Activated naive CD4-positive, alpha-beta T cell treated with anti-CD3 and anti-CD28 coated beads for 36 hours (primary cell): ENCODE measurements around the gene SEC11C. TPM values are rescaled to one million over a fixed set of nuclear protein-coding genes. Genes with fewer than 3 reads are reported as not detected.

Experiments used
- CTCF ChIA-PET: fragments of 350-600 bp; sonication (Branson Sonifier 250); formaldehyde crosslinking; loops from one replicate; lab custom pipeline; 2021; ENCODE audit warnings: antibody characterized with exemption; lab: Charles Lee
- DNase-seq: peaks from one replicate; pipeline ENCODE4 v3.0.0-alpha.2; 2020
- H3K27ac Mint-ChIP-seq: one replicate; pipeline ENCODE4 v1.8.0; 2021; ENCODE audit warnings: mild to moderate bottlenecking, mixed read lengths
- H3K27me3 Mint-ChIP-seq: one replicate; pipeline ENCODE4 v1.8.0; 2021; ENCODE audit warnings: low read depth, mixed read lengths
- H3K36me3 Mint-ChIP-seq: one replicate; pipeline ENCODE4 v1.8.0; 2021; ENCODE audit warnings: low read depth, mixed read lengths
- H3K4me1 Mint-ChIP-seq: one replicate; pipeline ENCODE4 v1.8.0; 2021; ENCODE audit warnings: low read depth, mixed read lengths
- H3K4me3 Mint-ChIP-seq: one replicate; pipeline ENCODE4 v1.8.0; 2021; ENCODE audit warnings: mild to moderate bottlenecking, moderate library complexity, mixed read lengths
- H3K9me3 Mint-ChIP-seq: one replicate; pipeline ENCODE4 v1.8.0; 2021; ENCODE audit warnings: mixed read lengths
- intact Hi-C: fragments of 100-400 bp; cut with micrococcal nuclease; formaldehyde crosslinking; loops from one replicate; pipeline ENCODE4 v1.15.1; 2023
- total RNA-seq, 2 experiments: library from RNA; stranded (reverse); gene quantifications; one replicate each; pipeline ENCODE4 v1.2.3, GENCODE V29; 2021

Gene SEC11C
- total RNA-seq, 2 experiments from 2014 or later, result 45.0 to 46.7 TPM

DNA sequence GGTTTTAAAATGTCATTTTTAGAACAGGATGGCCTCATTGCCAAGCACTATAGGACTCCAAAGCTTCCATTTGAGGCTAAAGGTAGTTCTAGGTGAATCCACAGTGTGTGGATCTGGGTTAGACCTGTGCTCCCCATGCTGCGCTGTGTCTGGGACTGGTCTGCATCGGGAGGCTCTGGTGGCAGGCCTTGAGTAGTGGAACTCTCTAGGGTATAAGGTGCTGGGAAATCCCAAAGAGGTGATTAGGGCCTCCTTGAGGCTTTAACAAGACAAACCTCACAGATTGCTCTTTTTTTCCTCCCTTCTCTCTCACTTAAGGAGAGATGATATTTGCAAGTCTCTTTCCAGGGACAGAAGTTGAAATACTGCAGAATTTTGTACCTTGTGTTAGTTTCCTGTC lies 9.3 kb downstream of the SEC11C start:
- DNase-seq, result no peak
- H3K4me1 Mint-ChIP-seq, result peaks cover 37% of the 10 kb centered on the region
- H3K27ac Mint-ChIP-seq, result no peak overlapping the region
- H3K9me3 Mint-ChIP-seq, result no peaks in the 10 kb centered on the region
- H3K4me3 Mint-ChIP-seq, result no peak overlapping the region
- intact Hi-C loops, result no loop called here
- CTCF ChIA-PET, result interaction anchor here (0.6 kb wide), 1 partner anchor 74 kb away, joined by 3 read pairs; no protein-coding TSS in a partner anchor
- no peaks in the 10 kb centered on the region for H3K27me3 Mint-ChIP-seq
- H3K36me3 Mint-ChIP-seq, result peaks cover 13% of the 10 kb centered on the region

DNA sequence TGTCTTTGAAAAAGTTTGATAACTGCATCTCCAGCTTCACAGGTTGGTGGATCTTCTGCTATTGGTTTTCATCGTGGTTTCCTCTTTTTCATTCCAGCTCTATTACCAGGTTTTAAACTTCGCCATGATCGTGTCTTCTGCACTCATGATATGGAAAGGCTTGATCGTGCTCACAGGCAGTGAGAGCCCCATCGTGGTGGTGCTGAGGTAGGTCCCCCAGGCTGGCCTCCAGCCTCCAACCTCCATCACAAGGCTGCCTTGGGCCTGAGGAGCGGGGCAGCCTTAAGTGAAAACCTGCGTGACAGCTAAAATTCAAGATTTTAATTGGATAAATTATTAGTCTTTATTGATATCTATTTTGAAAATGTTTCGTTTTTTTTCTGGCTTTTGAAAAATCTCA lies 9.7 kb downstream of the SEC11C start:
- no peak overlapping the region for H3K4me3 Mint-ChIP-seq
- no peak for DNase-seq
- peaks cover 33% of the 10 kb centered on the region for H3K4me1 Mint-ChIP-seq
- H3K9me3 Mint-ChIP-seq, result no peaks in the 10 kb centered on the region
- no peaks in the 10 kb centered on the region for H3K27me3 Mint-ChIP-seq
- intact Hi-C loops, result no loop called here
- CTCF ChIA-PET, result interaction anchor here (0.6 to 0.8 kb wide), 2 partner anchors 64 to 74 kb away, joined by 3 read pairs; no protein-coding TSS in a partner anchor
- H3K36me3 Mint-ChIP-seq, result peaks cover 13% of the 10 kb centered on the region
- no peak overlapping the region for H3K27ac Mint-ChIP-seq

DNA sequence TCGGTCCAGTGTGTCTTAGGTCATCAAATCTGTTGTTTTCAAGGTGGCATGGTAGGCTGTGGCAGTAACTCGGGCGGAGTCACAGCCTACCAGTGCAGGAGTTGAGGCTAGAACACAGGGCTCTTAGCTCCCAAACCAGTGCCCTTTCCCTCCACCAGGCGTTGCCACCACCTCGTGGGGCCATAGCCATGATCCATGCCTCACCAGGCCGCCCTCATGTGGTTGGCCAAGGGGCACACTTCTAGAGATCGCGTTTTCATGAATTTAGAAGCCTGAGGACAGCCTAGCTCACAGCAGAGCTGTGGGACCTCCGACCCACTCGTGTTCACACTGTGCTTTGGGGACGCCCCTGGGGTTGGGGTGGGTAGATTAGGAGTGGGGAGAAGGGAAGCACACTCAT lies 10.6 kb downstream of the SEC11C start:
- no peak overlapping the region for H3K4me3 Mint-ChIP-seq
- intact Hi-C loops, result no loop called here
- H3K4me1 Mint-ChIP-seq, result peaks cover 29% of the 10 kb centered on the region
- peaks cover 17% of the 10 kb centered on the region for H3K36me3 Mint-ChIP-seq
- CTCF ChIA-PET, result interaction anchor here (0.8 kb wide), 1 partner anchor 64 kb away, joined by 3 read pairs; no protein-coding TSS in a partner anchor
- DNase-seq, result no peak
- H3K27ac Mint-ChIP-seq, result no peak overlapping the region
- no peaks in the 10 kb centered on the region for H3K27me3 Mint-ChIP-seq
- no peaks in the 10 kb centered on the region for H3K9me3 Mint-ChIP-seq

DNA sequence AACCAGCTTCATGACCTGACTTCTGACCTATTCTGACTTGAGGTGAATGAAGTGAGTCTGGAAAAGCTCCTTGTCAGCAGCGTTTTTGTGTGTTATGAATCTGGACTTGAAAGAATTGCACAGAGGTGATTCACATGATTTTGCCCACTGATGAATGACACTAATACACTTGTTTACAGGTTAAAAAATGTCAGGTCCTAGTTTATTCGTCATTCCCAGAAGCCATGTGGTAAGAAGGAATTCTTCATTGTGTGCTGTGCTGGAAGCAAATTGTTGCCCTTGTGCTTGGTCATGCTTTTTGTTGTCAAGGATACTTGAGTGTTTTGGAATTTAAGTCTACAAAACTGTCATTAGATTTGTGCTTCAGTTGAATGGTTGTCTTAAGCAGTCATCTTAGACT lies 15.5 kb downstream of the SEC11C start:
- intact Hi-C loops, result no loop called here
- DNase-seq, result no peak
- CTCF ChIA-PET, result no interaction called here
- H3K9me3 Mint-ChIP-seq, result no peaks in the 10 kb centered on the region
- no peaks in the 10 kb centered on the region for H3K27me3 Mint-ChIP-seq
- H3K36me3 Mint-ChIP-seq, result peaks cover 27% of the 10 kb centered on the region
- no peak overlapping the region for H3K4me3 Mint-ChIP-seq
- no peak overlapping the region for H3K27ac Mint-ChIP-seq
- H3K4me1 Mint-ChIP-seq, result peaks cover 1% of the 10 kb centered on the region

DNA sequence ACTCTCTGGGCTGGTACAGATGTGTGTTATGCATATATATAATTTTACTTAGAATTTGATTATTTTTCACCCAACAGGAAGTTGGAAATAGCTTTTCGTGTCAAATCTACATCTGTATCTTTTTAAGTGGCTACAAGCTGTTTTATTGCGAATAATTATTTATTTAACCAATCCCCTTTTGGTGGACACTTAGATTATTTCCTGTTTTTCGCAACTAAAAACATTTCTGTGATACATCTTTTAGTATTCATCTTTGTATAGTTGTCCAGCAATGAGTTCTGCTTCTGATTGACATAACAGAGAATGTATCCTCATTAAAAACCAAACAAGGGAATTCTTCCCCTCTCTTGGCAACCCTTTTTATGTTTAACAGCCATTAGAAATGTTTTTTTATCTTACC lies 16.6 kb downstream of the SEC11C start:
- H3K36me3 Mint-ChIP-seq, result peaks cover 27% of the 10 kb centered on the region
- intact Hi-C loops, result no loop called here

GRCh38 chr18:59159265-59159664 lies 19.6 kb downstream of the SEC11C start:
- Mint-ChIP-seq H3K36me3 (peaks cover 17% of the 10 kb centered on the region), H3K4me1 (no peaks in the 10 kb centered on the region), H3K27me3 (no peaks in the 10 kb centered on the region), H3K4me3 (no peak overlapping the region), H3K27ac (no peak overlapping the region), H3K9me3 (no peaks in the 10 kb centered on the region)
- CTCF ChIA-PET, result no interaction called here
- no peak for DNase-seq
- intact Hi-C loops, result no loop called here

More for the DNA sequence above, 16.6 kb downstream of the SEC11C start:
- no peak for DNase-seq
- H3K27me3 Mint-ChIP-seq, result no peaks in the 10 kb centered on the region
- H3K4me3 Mint-ChIP-seq, result no peak overlapping the region
- CTCF ChIA-PET, result interaction anchor here (0.6 kb wide), 1 partner anchor 627 kb away, joined by 3 read pairs; no protein-coding TSS in a partner anchor
- no peaks in the 10 kb centered on the region for H3K4me1 Mint-ChIP-seq
- H3K9me3 Mint-ChIP-seq, result no peaks in the 10 kb centered on the region
- no peak overlapping the region for H3K27ac Mint-ChIP-seq

DNA sequence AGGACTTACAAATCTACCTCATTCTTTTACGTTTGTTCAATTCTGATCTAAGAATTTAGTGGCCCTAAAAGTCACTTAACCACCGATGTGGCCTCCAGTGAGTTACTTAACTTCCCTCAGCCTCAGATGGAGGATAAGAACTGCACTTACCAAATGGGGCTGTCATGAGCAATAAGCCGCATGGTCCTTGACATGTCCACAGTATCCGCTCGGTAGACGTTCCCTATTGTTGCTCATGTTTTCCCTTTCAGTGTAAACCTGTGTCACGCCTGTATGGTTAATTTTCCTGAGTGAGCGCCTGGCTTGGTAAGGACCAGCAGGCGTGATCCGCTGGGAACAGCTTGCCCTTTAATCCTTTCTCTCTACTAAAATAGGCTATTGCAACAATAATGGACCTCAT lies 20.3 kb downstream of the SEC11C start:
- DNase-seq, result no peak
- Mint-ChIP-seq H3K9me3 (no peaks in the 10 kb centered on the region), H3K27me3 (no peaks in the 10 kb centered on the region), H3K27ac (no peak overlapping the region), H3K36me3 (peaks cover 15% of the 10 kb centered on the region), H3K4me1 (no peaks in the 10 kb centered on the region), H3K4me3 (no peak overlapping the region)
- intact Hi-C loops, result no loop called here
- CTCF ChIA-PET, result no interaction called here

GRCh38 chr18:59172664-59173249 lies 33.1 kb downstream of the SEC11C start:
- H3K27me3 Mint-ChIP-seq, result peaks cover 14% of the 10 kb centered on the region
- H3K27ac Mint-ChIP-seq, result no peak overlapping the region
- DNase-seq, result no peak
- peaks cover 21% of the 10 kb centered on the region for H3K9me3 Mint-ChIP-seq
- CTCF ChIA-PET, result interaction anchor here (0.6 kb wide), 1 partner anchor 12 kb away, joined by 3 read pairs; no protein-coding TSS in a partner anchor
- no peaks in the 10 kb centered on the region for H3K4me1 Mint-ChIP-seq
- peaks cover 1% of the 10 kb centered on the region for H3K36me3 Mint-ChIP-seq
- intact Hi-C loops, result no loop called here
- H3K4me3 Mint-ChIP-seq, result no peak overlapping the region

DNA sequence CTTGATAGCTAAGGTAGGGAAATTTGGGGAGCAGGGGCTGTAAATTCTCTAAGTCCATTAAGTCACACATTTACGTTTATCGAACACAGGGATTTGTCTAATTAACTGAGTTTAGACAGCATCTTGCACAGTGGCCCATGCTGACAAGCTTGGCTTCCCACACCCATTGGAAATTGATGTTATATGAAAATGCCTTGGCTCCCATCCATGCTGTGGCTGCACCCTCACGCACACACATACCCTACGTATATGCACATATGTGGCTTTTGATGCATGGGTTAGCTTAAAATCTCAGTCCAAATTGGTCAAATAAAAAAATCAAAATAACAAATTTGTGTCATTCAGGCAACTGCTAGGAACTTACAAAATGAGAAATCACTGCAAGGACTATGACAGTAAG lies 37.8 kb downstream of the SEC11C start:
- no peak overlapping the region for H3K4me3 Mint-ChIP-seq
- H3K9me3 Mint-ChIP-seq, result peaks cover 12% of the 10 kb centered on the region
- H3K4me1 Mint-ChIP-seq, result no peaks in the 10 kb centered on the region
- no peak overlapping the region for H3K27ac Mint-ChIP-seq
- H3K36me3 Mint-ChIP-seq, result no peaks in the 10 kb centered on the region
- CTCF ChIA-PET, result interaction anchor here (1.2 kb wide), 1 partner anchor 131 kb away, joined by 5 read pairs; no protein-coding TSS in a partner anchor
- DNase-seq, result no peak
- peaks cover 12% of the 10 kb centered on the region for H3K27me3 Mint-ChIP-seq
- intact Hi-C loops, result no loop called here

GRCh38 chr18:59180150-59180845 lies 40.6 kb downstream of the SEC11C start:
- intact Hi-C loops, result no loop called here
- Mint-ChIP-seq H3K4me1 (no peaks in the 10 kb centered on the region), H3K36me3 (no peaks in the 10 kb centered on the region), H3K27ac (no peak overlapping the region), H3K9me3 (no peaks in the 10 kb centered on the region), H3K27me3 (peaks cover 12% of the 10 kb centered on the region), H3K4me3 (no peak overlapping the region)
- CTCF ChIA-PET, result no interaction called here
- no peak for DNase-seq

GRCh38 chr18:59182673-59183072 lies 43.0 kb downstream of the SEC11C start:
- Mint-ChIP-seq H3K36me3 (no peaks in the 10 kb centered on the region), H3K4me1 (no peaks in the 10 kb centered on the region), H3K4me3 (no peak overlapping the region), H3K9me3 (no peaks in the 10 kb centered on the region), H3K27me3 (peaks cover 9% of the 10 kb centered on the region), H3K27ac (no peak overlapping the region)
- intact Hi-C loops, result no loop called here
- no peak for DNase-seq
- CTCF ChIA-PET, result interaction anchor here (0.6 kb wide), 1 partner anchor 186 kb away, joined by 3 read pairs; no protein-coding TSS in a partner anchor

DNA sequence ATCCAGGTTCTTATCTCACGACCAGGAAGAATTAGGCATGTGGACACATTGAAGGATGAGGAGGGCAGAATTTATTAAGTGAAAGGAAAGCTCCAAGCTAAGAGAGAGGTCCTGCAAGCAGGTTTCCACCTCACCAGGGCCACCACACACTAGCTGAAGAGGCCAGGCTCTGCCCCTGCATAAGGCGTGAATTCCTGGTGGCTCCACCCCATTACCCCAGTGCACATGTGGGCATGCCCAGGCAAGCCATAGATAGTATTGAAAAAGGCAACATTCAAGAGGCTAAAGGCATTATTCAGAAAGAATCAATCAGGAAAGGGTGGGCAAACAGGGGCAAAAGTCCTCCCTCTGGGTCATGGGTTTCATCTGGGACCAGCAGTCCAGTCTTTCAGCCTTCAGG lies 49.3 kb downstream of the SEC11C start:
- peaks cover 3% of the 10 kb centered on the region for H3K27me3 Mint-ChIP-seq
- H3K4me1 Mint-ChIP-seq, result no peaks in the 10 kb centered on the region
- peak; percentile 16 for DNase-seq
- H3K9me3 Mint-ChIP-seq, result no peaks in the 10 kb centered on the region
- CTCF ChIA-PET, result no interaction called here
- H3K36me3 Mint-ChIP-seq, result no peaks in the 10 kb centered on the region
- intact Hi-C loops, result no loop called here
- peak overlapping the region; percentile 17 for H3K27ac Mint-ChIP-seq
- no peak overlapping the region for H3K4me3 Mint-ChIP-seq
